Endothelial cell of umbilical vein (primary cell): Measurements from ENCODE around the gene TCERG1L. TPM values are rescaled to one million over a fixed set of nuclear protein-coding genes. Genes with fewer than 3 reads are reported as not detected.

Source experiments
- BruUV-seq: library from RNA; stranded (reverse); fragments of 400-500 nt; replicated peaks from 2 replicates; lab custom pipeline; 2021; lab: Mats Ljungman, UMichigan
- CTCF ChIA-PET: fragments of 300-600, 350-600 bp; sonication (Branson Sonifier 250); formaldehyde crosslinking; loops from one replicate; lab custom pipeline; 2021; ENCODE audit warnings: antibody characterized with exemption, inconsistent platforms; lab: Charles Lee
- POLR2A ChIA-PET: fragments of 300-600, 350-600 bp; sonication (Branson Sonifier 250); formaldehyde crosslinking; loops from one replicate; lab custom pipeline; 2021; ENCODE audit warnings: antibody characterized with exemption, inconsistent platforms; lab: Charles Lee
- DNase-seq: peaks from one replicate; pipeline ENCODE4 v3.0.0-alpha.2; 2011; ENCODE audit warnings: low read depth, low spot score
- FAIRE-seq: peaks from 2 replicates; lab custom pipeline; 2011; peaks lifted over from hg19 to GRCh38; lab: Jason Lieb, UNC
- H2AFZ ChIP-seq: 2 replicates; pipeline ENCODE4 v1.6.0; 2012; ENCODE audit warnings: low read depth, low read length, control low read depth, inconsistent platforms
- H3K27ac ChIP-seq: 2 replicates; pipeline ENCODE4 v1.5.1; 2011; ENCODE audit warnings: low read depth, mild to moderate bottlenecking, control low read depth, low read length, moderate library complexity; ENCODE audit not compliant: insufficient read depth
- H3K27me3 ChIP-seq, 2 experiments: 2 replicates each; pipeline versions ENCODE4 v1.6.0 to v1.6.1; 2011; ENCODE audit warnings: low read length in 2 of 2, mixed read lengths in 1 of 2; ENCODE audit not compliant: control insufficient read depth in 2 of 2, insufficient read depth in 2 of 2
- H3K36me3 ChIP-seq, 2 experiments: 2 replicates in 1 of 2; 3 replicates in 1 of 2; pipeline ENCODE4 v1.5.1; 2011; ENCODE audit warnings: low read length in 2 of 2, mild to moderate bottlenecking in 1 of 2, moderate library complexity in 1 of 2; ENCODE audit not compliant: control insufficient read depth in 2 of 2, insufficient read depth in 2 of 2; ENCODE audit errors: extremely low read depth in 1 of 2
- H3K4me1 ChIP-seq: 3 replicates; pipeline ENCODE4 v1.5.1; 2011; ENCODE audit warnings: mild to moderate bottlenecking, low read length; ENCODE audit not compliant: control insufficient read depth, insufficient read depth; ENCODE audit errors: extremely low read depth
- H3K4me2 ChIP-seq: 2 replicates; pipeline ENCODE4 v1.6.1; 2011; ENCODE audit warnings: low read length, control low read depth, mixed read lengths; ENCODE audit not compliant: insufficient read depth
- H3K4me3 ChIP-seq, 3 experiments: fragments of 200-600 bp in 1 of 3; sonication (generic), shearing (Covaris generic) in 1 of 3; replicated peaks in 1 of 3; 2 replicates each; pipeline ENCODE4 v1.5.1; 2011 to 2016; ENCODE audit warnings: control low read depth in 3 of 3, low read length in 3 of 3, mild to moderate bottlenecking in 2 of 3, inconsistent platforms in 1 of 3, low read depth in 1 of 3, moderate library complexity in 1 of 3; ENCODE audit not compliant: insufficient read depth in 1 of 3
- H3K79me2 ChIP-seq: 2 replicates; pipeline ENCODE4 v1.6.0; 2012; ENCODE audit warnings: low read length, inconsistent platforms; ENCODE audit not compliant: control insufficient read depth, insufficient read depth
- H3K9ac ChIP-seq: replicated peaks from 2 replicates; pipeline ENCODE3; 2011; ENCODE audit warnings: low read length, control low read depth; ENCODE audit not compliant: insufficient read depth; ENCODE audit errors: extremely low read depth
- H3K9me1 ChIP-seq: replicated peaks from 3 replicates; pipeline ENCODE4 v1.6.0; 2011; ENCODE audit warnings: mild to moderate bottlenecking, low read length; ENCODE audit not compliant: control insufficient read depth, insufficient read depth; ENCODE audit errors: extremely low read depth
- H3K9me3 ChIP-seq: replicated peaks from 2 replicates; pipeline ENCODE4 v1.5.1; 2012; ENCODE audit warnings: low read length, inconsistent platforms; ENCODE audit not compliant: control insufficient read depth, insufficient read depth
- H4K20me1 ChIP-seq: replicated peaks from 2 replicates; pipeline ENCODE3; 2011; ENCODE audit warnings: mild to moderate bottlenecking, low read length; ENCODE audit not compliant: control insufficient read depth, insufficient read depth; ENCODE audit errors: extremely low read depth
- EZH2 ChIP-seq: IDR thresholded peaks from 2 replicates; pipeline ENCODE4 v1.6.1; 2012; ENCODE audit warnings: borderline replicate concordance, low read depth, mild to moderate bottlenecking, moderate library complexity, low read length, inconsistent platforms; ENCODE audit not compliant: severe bottlenecking
- FOS ChIP-seq: IDR thresholded peaks from 2 replicates; pipeline ENCODE4 v1.6.1; 2011; ENCODE audit warnings: mild to moderate bottlenecking, low read length, moderate library complexity, borderline replicate concordance; ENCODE audit not compliant: insufficient read depth
- GATA2 ChIP-seq: IDR thresholded peaks from 2 replicates; pipeline ENCODE4 v1.7.0; 2011; ENCODE audit warnings: low read depth, mild to moderate bottlenecking, moderate library complexity, mixed read lengths, low read length; ENCODE audit not compliant: insufficient read length, insufficient read depth
- JUN ChIP-seq: IDR thresholded peaks from 2 replicates; pipeline ENCODE4 v1.6.1; 2011; ENCODE audit warnings: borderline replicate concordance, low read depth; ENCODE audit not compliant: insufficient read length, insufficient read depth
- MYC ChIP-seq: IDR thresholded peaks from one replicate; pipeline ENCODE4 v1.6.1; 2011; ENCODE audit warnings: mild to moderate bottlenecking, low read depth, low read length
- POLR2A ChIP-seq: IDR thresholded peaks from 2 replicates; pipeline ENCODE4 v1.6.1; 2012; ENCODE audit warnings: low read depth, mild to moderate bottlenecking, control low read depth, low read length
- POLR2AphosphoS5 ChIP-seq: IDR thresholded peaks from 2 replicates; pipeline ENCODE4 v1.6.1; 2012; ENCODE audit warnings: low read depth, mild to moderate bottlenecking, control low read depth, low read length, moderate library complexity; ENCODE audit not compliant: insufficient read depth
- dilution Hi-C: fragments of 300-500 bp; cut with MboI; formaldehyde crosslinking; loops from one replicate; pipeline ENCODE4 v1.15.0; 2019; ENCODE audit warnings: low sequenced_read_pairs; ENCODE audit not compliant: extremely low pct_ligation_motif_present
- intact Hi-C: fragments of 100-400 bp; cut with micrococcal nuclease; formaldehyde crosslinking; loops from one replicate; pipeline ENCODE4 v1.10.0; 2022
- polyA plus RNA-seq, 4 experiments: library from polyadenylated mRNA; depleted of rRNA in 3 of 4; stranded (reverse) in 3 of 4; unstranded in 1 of 4; fragments of >200 nt; gene quantifications; 2 replicates each; pipeline versions ENCODE4 v1.2.1 to v1.2.3, GENCODE V29; 2011 to 2012; ENCODE audit warnings: missing spikeins in 1 of 4
- total RNA-seq: library from RNA; stranded (reverse); gene quantifications from 2 replicates; pipeline ENCODE4 v1.2.3, GENCODE V29; 2021
- TF ChIP-seq, protein P1 (sequence below), 2 donors: IDR thresholded peaks; 1 replicate in 1 of 2; 2 replicates in 1 of 2; pipeline ENCODE4 v1.5.1; 2011; ENCODE audit warnings: low read length in 2 of 2, mild to moderate bottlenecking in 2 of 2, moderate library complexity in 2 of 2, control low read depth in 1 of 2, inconsistent platforms in 1 of 2, low read depth in 1 of 2; ENCODE audit not compliant: insufficient read depth in 1 of 2; ENCODE audit errors: extremely low read depth in 1 of 2
- TF ChIP-seq, protein P2 (sequence below): IDR thresholded peaks from 2 replicates; pipeline ENCODE4 v1.6.1; 2011; ENCODE audit not compliant: insufficient read depth, insufficient read length

TCERG1L gene
- total and polyA plus RNA-seq, 2 donors (not counting 3 experiments of a cell fraction or from before 2014, with no cell fraction given), result not detected

DNA sequence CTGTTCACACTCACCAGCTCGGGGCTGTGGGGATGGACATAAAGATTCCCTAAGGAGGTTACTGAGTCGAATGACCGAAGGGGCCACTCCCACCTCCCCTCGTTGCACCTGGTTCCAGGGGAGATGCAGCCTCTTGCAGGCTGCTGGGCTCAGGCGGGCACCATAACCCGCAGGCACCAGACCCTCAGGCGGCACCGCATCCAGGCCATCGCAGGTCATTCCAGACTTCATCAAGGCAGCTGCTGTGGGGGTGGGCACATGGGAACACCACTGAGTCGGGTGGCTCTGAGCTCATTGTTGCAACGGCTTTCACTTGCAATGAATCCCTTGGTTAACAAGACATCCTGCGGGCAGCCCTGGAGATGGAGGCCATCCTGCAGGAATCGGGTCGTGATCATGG is 221.7 kb downstream of the TCERG1L start:
- no peak for DNase-seq
- BruUV-seq, result no TSS peak
- Histone ChIP-seq H3K36me3 (no peaks in the 10 kb centered on the region), H3K9me1 (no peaks in the 10 kb centered on the region), H3K4me3 (no peak overlapping the region), H3K9me3 (peaks cover 9% of the 10 kb centered on the region), H3K79me2 (no peaks in the 10 kb centered on the region), H3K27me3 (no peaks in the 10 kb centered on the region), H2AFZ (no peak overlapping the region), H3K4me1 (no peaks in the 10 kb centered on the region), H3K4me2 (no peak overlapping the region), H4K20me1 (no peaks in the 10 kb centered on the region), H3K9ac (no peak overlapping the region), H3K27ac (no peak overlapping the region)
- CTCF ChIA-PET, result no interaction called here
- FAIRE-seq, result no peak
- POLR2A ChIA-PET, result no interaction called here
- dilution Hi-C loops (no loop called here), intact Hi-C loops (no loop called here)
- no peak for TF ChIP-seq POLR2A
- TF ChIP-seq JUN, result no peak
- TF ChIP-seq EZH2, result no peak
- TF ChIP-seq POLR2AphosphoS5, result no peak
- TF ChIP-seq, protein P1, sequence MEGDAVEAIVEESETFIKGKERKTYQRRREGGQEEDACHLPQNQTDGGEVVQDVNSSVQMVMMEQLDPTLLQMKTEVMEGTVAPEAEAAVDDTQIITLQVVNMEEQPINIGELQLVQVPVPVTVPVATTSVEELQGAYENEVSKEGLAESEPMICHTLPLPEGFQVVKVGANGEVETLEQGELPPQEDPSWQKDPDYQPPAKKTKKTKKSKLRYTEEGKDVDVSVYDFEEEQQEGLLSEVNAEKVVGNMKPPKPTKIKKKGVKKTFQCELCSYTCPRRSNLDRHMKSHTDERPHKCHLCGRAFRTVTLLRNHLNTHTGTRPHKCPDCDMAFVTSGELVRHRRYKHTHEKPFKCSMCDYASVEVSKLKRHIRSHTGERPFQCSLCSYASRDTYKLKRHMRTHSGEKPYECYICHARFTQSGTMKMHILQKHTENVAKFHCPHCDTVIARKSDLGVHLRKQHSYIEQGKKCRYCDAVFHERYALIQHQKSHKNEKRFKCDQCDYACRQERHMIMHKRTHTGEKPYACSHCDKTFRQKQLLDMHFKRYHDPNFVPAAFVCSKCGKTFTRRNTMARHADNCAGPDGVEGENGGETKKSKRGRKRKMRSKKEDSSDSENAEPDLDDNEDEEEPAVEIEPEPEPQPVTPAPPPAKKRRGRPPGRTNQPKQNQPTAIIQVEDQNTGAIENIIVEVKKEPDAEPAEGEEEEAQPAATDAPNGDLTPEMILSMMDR (IDR thresholded peaks at IDR 0.05; ENCODE audit: extremely low read depth in 1 of 2, insufficient read depth in 1 of 2, low read depth in 1 of 2, low read length in 2 of 2), result no peak
- TF ChIP-seq, protein P2, sequence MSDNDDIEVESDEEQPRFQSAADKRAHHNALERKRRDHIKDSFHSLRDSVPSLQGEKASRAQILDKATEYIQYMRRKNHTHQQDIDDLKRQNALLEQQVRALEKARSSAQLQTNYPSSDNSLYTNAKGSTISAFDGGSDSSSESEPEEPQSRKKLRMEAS, result no peak
- no peak for TF ChIP-seq MYC
- TF ChIP-seq GATA2, result no peak
- no peak for TF ChIP-seq FOS
